Ectodermal cell (in vitro differentiated cells): ENCODE data around the gene OR13J1.

Experiments used
- H3K27ac ChIP-seq: 2 replicates; pipeline ENCODE4 v1.7.0; 2013; ENCODE audit warnings: mild to moderate bottlenecking, low read depth, low read length; ENCODE audit not compliant: insufficient read depth, poor library complexity, severe bottlenecking
- H3K27me3 ChIP-seq: 2 replicates; pipeline ENCODE4 v1.7.0; 2013; ENCODE audit warnings: mild to moderate bottlenecking, low read length; ENCODE audit not compliant: insufficient read depth, control insufficient read depth, poor library complexity, severe bottlenecking
- H3K36me3 ChIP-seq: one replicate; pipeline ENCODE4 v1.7.0; 2013; ENCODE audit warnings: low read length; ENCODE audit not compliant: control insufficient read depth, insufficient read depth
- H3K4me1 ChIP-seq: one replicate; pipeline ENCODE4 v1.7.0; 2013; ENCODE audit warnings: low read length; ENCODE audit not compliant: control insufficient read depth, insufficient read depth
- H3K4me3 ChIP-seq: 2 replicates; pipeline ENCODE4 v1.7.0; 2013; ENCODE audit warnings: low read depth, low read length, control low read depth; ENCODE audit not compliant: insufficient read depth
- H3K9me3 ChIP-seq: 2 replicates; pipeline ENCODE4 v1.7.0; 2013; ENCODE audit warnings: mild to moderate bottlenecking, low read length, moderate library complexity; ENCODE audit not compliant: control insufficient read depth
- WGBS, 2 experiments: methylation state at CpG; one replicate each; pipeline ENCODE4 v1.1.7; 2013; ENCODE audit warnings: missing lambda C conversion rate in 2 of 2; 5-methylcytosine and 5-hydroxymethylcytosine counted together

The OR13J1 gene

GRCh38 chr9:35859990-35860339 lies 10.2 kb downstream of the OR13J1 start:
- H3K9me3 ChIP-seq: no peaks in the 10 kb centered on the region
- WGBS, 2 experiments: 92 to 93% methylated on average over 3 of the region's 3 CpGs
- no peak overlapping the region for H3K27ac ChIP-seq

GRCh38 chr9:35859310-35859989 lies 10.8 kb downstream of the OR13J1 start:
- Histone ChIP-seq H3K27ac (no peak overlapping the region), H3K4me1 (no peaks in the 10 kb centered on the region), H3K9me3 (no peaks in the 10 kb centered on the region), H3K36me3 (no peaks in the 10 kb centered on the region), H3K4me3 (no peak overlapping the region), H3K27me3 (no peaks in the 10 kb centered on the region)
- 88 to 90% methylated on average over 16 of the region's 16 CpGs for WGBS, 2 experiments

More at GRCh38 chr9:35859990-35860339, 10.2 kb downstream of the OR13J1 start:
- H3K4me3 ChIP-seq: no peak overlapping the region
- H3K4me1 ChIP-seq: no peaks in the 10 kb centered on the region
- no peaks in the 10 kb centered on the region for H3K36me3 ChIP-seq
- H3K27me3 ChIP-seq: no peaks in the 10 kb centered on the region

- no peaks in the 10 kb centered on the region for H3K9me3 ChIP-seq
- no peaks in the 10 kb centered on the region for H3K36me3 ChIP-seq
- no peaks in the 10 kb centered on the region for H3K27me3 ChIP-seq
- H3K4me3 ChIP-seq: no peak overlapping the region
- WGBS, 2 experiments: 86 to 89% methylated on average over 5 of the region's 5 CpGs
- no peaks in the 10 kb centered on the region for H3K4me1 ChIP-seq
- no peak overlapping the region for H3K27ac ChIP-seq
These were observed 11.7 kb downstream of the OR13J1 start for GRCh38 chr9:35858458-35858857.

DNA sequence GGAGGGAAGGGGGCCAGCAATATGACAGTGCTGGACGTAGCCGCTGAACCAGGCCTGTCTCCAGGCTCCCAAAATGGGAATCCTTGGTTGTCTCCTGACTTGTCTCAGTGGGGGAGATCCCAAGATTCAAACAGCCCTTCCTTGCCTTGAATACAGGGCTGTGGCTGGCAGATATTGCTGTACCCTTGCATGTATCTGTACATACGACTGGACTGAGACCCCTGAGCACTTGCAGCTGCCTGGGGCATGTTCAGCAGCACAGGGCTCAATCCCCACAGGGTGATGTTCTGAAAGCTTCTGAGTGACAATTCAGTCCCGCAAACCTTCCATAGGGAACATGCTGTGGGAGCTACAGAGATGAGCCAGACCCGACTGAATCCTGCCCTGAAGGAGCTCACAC lies 13.3 kb downstream of the OR13J1 start:
- Histone ChIP-seq H3K27ac (no peak overlapping the region), H3K4me1 (no peaks in the 10 kb centered on the region), H3K9me3 (no peaks in the 10 kb centered on the region), H3K36me3 (no peaks in the 10 kb centered on the region), H3K27me3 (no peaks in the 10 kb centered on the region), H3K4me3 (no peak overlapping the region)
- WGBS, 2 experiments: 92 to 94% methylated on average over 5 of the region's 5 CpGs

DNA sequence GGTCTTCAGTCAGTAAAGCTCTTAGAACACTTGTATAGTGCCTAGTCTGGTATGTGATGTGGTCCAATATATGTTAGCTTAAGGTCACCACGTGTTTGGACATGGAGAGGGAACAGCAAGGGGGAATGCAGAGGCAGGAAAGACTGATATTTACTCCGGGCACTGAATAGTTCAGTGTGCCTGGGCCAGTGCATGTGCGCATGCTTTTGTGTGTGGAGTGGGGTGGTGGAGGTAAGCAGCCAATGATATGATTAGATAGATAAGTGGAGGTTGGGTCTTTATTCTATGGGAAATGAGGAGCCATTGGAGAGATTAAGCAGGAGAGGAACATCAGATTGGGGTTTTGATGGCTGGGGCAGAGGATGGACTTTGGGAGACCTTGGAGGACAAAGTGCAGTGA lies 14.0 kb downstream of the OR13J1 start:
- no peaks in the 10 kb centered on the region for H3K36me3 ChIP-seq
- no peaks in the 10 kb centered on the region for H3K27me3 ChIP-seq
- H3K4me3 ChIP-seq: no peak overlapping the region
- H3K4me1 ChIP-seq: no peaks in the 10 kb centered on the region
- no peaks in the 10 kb centered on the region for H3K9me3 ChIP-seq
- WGBS, 2 experiments: 80 to 82% methylated on average over 3 of the region's 3 CpGs
- no peak overlapping the region for H3K27ac ChIP-seq

DNA sequence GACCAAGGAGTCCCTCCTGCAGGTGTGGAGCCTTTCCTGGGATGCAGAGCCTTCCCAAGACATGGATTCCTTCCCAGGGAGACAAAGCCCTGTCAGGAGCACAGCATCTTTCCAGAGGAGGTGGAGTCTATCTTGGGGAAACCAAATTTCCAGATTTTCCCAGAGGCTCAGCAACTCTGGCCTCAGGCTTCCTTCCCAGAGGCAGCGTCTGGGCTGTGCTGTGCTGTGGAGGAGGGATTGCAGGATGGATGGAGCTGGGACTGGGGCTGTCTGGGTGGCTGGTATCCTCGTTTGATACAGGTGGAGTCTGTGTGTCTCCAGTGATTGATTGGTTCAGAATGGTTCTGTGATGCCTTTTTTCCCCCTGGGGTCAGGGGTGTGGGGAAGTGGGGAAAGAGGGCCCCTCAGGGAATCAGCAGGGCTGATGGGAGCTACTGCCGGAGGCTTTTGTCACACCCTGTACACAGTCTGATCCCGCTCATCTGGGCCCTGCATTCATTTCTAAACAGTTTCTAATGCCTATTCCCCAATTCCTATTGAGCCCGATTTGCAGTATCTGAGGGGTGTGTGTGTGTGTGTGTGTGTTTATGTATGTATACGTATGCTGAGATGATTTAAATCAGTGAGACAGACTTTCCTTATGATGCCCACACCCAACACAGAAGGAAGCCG lies 16.0 kb downstream of the OR13J1 start:
- WGBS, 2 experiments: 82 to 92% methylated on average over 6 to 7 of the region's 7 CpGs
- no peaks in the 10 kb centered on the region for H3K36me3 ChIP-seq
- no peaks in the 10 kb centered on the region for H3K9me3 ChIP-seq
- H3K27ac ChIP-seq: no peak overlapping the region
- H3K4me1 ChIP-seq: no peaks in the 10 kb centered on the region
- H3K4me3 ChIP-seq: no peak overlapping the region
- no peaks in the 10 kb centered on the region for H3K27me3 ChIP-seq

DNA sequence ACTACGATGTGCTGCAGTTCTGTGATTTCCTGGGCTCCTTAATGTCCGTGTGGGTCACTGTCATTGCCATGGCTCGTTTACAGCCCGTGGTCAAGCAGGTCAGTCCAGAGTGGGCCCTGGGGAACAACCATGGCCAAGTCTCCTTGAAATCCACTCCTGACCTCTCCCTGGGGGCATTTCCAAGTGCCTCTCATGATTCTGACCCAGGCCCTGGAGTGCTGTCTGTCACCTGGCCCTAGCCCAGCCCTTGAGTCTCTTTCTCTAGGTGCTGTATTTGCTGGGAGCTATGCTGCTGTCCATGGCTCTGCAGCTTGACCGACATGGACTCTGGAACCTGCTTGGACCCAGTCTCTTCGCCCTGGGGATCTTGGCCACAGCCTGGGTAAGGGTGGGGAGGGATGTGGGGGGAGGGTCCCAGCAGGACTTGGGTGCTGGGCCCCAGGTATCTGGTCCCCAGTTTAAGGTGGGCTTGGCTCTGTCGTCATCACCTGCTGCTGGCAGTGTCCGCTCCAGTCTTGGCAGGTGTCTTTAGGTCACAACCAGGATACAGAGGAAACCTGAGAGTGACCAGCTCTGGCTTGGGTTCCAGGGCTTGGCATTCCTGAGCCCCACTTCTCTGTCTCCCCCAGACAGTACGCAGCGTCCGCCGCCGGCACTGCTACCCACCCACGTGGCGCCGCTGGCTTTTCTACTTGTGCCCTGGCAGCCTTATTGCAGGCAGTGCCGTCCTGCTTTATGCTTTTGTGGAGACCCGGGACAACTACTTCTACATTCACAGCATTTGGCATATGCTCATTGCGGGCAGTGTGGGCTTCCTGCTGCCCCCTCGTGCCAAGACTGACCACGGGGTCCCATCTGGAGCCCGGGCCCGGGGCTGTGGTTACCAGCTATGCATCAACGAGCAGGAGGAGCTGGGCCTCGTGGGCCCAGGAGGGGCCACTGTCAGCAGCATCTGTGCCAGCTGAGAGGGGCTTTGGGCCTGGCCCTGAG lies 17.0 kb downstream of the OR13J1 start:
- Histone ChIP-seq H3K27ac (no peak overlapping the region), H3K9me3 (no peaks in the 10 kb centered on the region), H3K36me3 (no peaks in the 10 kb centered on the region)

DNA sequence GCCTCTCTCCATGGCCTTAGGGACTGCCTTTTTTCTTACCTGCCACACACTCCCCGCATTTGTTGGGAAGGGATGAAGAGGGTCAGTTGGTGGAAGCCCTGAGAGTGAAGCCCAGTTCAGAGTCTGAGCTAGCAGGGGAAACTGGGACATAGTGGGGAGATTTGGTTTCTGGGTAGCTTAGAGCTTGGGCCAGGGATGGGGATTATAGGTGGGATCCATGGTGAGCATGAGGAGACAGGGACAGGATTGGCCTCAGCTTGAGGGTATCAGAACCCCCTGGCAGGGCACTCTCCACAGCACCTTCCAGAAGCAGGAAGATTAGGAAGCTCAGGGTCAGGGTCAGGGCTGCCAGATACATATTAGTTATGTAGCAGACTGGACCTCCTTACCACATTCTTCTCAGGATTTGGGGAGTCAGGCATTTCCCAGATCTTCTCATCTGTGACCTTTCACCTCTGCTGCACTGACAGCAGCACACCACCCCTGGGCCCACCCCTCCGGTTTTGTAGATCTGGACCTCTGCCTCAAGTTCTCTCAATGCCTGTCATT lies 17.9 kb downstream of the OR13J1 start:
- no peaks in the 10 kb centered on the region for H3K4me1 ChIP-seq
- no peaks in the 10 kb centered on the region for H3K36me3 ChIP-seq
- H3K27me3 ChIP-seq: peaks cover 1% of the 10 kb centered on the region
- no peak overlapping the region for H3K27ac ChIP-seq
- H3K9me3 ChIP-seq: no peaks in the 10 kb centered on the region
- no peak overlapping the region for H3K4me3 ChIP-seq
- 94 to 99% methylated on average over 2 of the region's 2 CpGs for WGBS, 2 experiments

More for the DNA sequence above, 17.0 kb downstream of the OR13J1 start:
- H3K4me3 ChIP-seq: no peak overlapping the region
- no peaks in the 10 kb centered on the region for H3K27me3 ChIP-seq
- WGBS, 2 experiments: 94% methylated on average over 25 of the region's 25 CpGs
- no peaks in the 10 kb centered on the region for H3K4me1 ChIP-seq

GRCh38 chr9:35847792-35848572 lies 22.2 kb downstream of the OR13J1 start:
- WGBS, 2 experiments: 93 to 98% methylated on average over 4 of the region's 4 CpGs
- Histone ChIP-seq H3K27ac (no peak overlapping the region), H3K27me3 (peaks cover 27% of the 10 kb centered on the region), H3K4me1 (no peaks in the 10 kb centered on the region), H3K4me3 (no peak overlapping the region), H3K9me3 (no peaks in the 10 kb centered on the region), H3K36me3 (peaks cover 8% of the 10 kb centered on the region)
